Measurements from ENCODE around the gene CEP89.

CEP89 gene

DNA sequence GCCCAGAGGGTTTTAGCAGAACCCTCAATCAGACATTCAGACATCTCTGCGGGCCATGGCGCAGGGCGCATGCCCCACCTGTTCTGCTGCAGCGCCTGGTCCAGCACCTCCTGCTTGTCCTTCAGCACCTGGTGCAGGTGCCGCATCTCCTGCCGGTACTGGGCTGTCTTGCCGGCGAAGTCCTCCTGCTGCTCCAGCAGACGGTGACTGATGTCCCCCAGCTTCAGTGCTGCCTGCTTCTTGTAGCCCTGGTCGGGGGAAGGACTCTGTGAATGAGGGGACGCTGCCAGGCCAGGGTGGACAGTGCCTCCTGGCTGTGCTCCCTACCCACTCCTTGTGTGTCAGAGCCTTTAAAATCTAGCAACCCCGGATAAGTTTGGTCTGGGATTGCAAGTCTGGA lies 90.0 kb downstream of the CEP89 start:
- DNase-seq (ENCODE audit: low read depth): no peak
- TF ChIP-seq, protein P1, sequence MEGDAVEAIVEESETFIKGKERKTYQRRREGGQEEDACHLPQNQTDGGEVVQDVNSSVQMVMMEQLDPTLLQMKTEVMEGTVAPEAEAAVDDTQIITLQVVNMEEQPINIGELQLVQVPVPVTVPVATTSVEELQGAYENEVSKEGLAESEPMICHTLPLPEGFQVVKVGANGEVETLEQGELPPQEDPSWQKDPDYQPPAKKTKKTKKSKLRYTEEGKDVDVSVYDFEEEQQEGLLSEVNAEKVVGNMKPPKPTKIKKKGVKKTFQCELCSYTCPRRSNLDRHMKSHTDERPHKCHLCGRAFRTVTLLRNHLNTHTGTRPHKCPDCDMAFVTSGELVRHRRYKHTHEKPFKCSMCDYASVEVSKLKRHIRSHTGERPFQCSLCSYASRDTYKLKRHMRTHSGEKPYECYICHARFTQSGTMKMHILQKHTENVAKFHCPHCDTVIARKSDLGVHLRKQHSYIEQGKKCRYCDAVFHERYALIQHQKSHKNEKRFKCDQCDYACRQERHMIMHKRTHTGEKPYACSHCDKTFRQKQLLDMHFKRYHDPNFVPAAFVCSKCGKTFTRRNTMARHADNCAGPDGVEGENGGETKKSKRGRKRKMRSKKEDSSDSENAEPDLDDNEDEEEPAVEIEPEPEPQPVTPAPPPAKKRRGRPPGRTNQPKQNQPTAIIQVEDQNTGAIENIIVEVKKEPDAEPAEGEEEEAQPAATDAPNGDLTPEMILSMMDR (IDR thresholded peaks at IDR 0.05; ENCODE audit: low read depth, low read length, missing control alignments): no peak
- no peak overlapping the region for H3K4me3 ChIP-seq (ENCODE audit: low read depth, low read length)
- in situ Hi-C loops (cut with HindIII; ENCODE audit: low sequenced_read_pairs): no loop called here

DNA sequence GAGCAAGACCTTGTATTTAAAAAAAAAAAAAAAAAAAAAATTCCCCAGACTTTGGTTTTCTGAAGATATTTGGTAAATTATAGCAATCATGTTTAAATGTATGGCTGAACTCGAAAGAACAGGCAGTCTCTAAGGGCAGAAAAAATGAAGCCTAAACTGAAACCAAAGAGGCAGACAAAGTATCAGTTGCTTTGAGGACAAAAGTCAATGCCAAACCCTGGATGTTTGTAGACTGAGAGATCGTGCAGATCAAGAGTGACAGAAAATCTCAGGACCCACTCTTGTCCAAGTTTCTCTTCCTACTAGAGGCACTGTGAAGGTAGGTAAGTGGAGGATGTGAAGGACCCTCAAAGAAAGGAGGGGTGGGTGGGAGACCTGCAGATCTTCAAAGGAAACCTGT lies 91.1 kb downstream of the CEP89 start:
- TF ChIP-seq, protein P1 (IDR thresholded peaks at IDR 0.05; ENCODE audit: low read depth, low read length, missing control alignments): no peak
- no peak overlapping the region for H3K4me3 ChIP-seq (ENCODE audit: low read depth, low read length)
- in situ Hi-C loops (cut with HindIII; ENCODE audit: low sequenced_read_pairs): no loop called here
- DNase-seq (ENCODE audit: low read depth): no peak

DNA sequence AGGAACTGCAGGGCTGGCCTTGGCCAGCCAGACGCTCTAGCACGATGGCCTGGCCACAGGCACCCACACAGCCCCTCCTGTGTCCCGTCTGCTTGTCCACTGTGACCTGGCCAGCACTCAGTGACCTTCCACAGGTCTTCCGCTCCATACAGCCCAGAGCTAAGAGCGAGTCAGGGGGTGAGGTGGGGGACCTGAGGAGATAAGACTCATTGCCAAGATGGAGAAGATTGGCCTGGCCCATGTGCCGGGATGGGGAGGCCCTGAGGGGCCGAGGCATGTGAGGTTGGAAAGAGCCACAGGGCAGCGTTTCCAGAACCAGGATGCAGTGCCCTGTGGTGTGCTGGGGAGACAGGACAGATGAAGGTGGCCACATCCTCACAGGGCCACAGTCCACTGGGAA lies 92.0 kb downstream of the CEP89 start:
- no peak for DNase-seq (ENCODE audit: low read depth)
- TF ChIP-seq, protein P1 (IDR thresholded peaks at IDR 0.05; ENCODE audit: low read depth, low read length, missing control alignments): no peak
- H3K4me3 ChIP-seq (ENCODE audit: low read depth, low read length): no peak overlapping the region
- in situ Hi-C loops (cut with HindIII; ENCODE audit: low sequenced_read_pairs): no loop called here

DNA sequence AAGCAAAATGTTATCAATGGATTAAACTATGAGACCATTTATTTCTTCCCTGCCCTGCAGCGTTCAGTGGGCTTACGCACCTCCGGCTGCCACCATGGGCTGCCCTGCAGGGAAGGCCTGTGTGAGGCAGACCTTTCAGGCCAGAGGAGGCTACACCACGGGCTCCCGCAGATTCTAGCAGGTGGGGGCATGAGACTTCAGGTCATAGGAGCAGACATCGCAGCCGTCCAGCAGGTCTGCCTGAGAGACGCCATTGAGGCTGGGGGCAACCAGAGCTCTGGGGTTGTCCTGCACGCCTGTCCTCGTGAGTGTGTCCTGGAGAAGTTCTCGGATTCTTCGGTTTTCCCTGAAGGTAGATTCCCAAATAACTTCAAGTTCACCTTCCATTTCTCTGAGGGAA lies 92.8 kb downstream of the CEP89 start:
- no peak overlapping the region for H3K4me3 ChIP-seq (ENCODE audit: low read depth, low read length)
- TF ChIP-seq, protein P1 (IDR thresholded peaks at IDR 0.05; ENCODE audit: low read depth, low read length, missing control alignments): no peak
- in situ Hi-C loops (cut with HindIII; ENCODE audit: low sequenced_read_pairs): no loop called here
- no peak for DNase-seq (ENCODE audit: low read depth)

DNA sequence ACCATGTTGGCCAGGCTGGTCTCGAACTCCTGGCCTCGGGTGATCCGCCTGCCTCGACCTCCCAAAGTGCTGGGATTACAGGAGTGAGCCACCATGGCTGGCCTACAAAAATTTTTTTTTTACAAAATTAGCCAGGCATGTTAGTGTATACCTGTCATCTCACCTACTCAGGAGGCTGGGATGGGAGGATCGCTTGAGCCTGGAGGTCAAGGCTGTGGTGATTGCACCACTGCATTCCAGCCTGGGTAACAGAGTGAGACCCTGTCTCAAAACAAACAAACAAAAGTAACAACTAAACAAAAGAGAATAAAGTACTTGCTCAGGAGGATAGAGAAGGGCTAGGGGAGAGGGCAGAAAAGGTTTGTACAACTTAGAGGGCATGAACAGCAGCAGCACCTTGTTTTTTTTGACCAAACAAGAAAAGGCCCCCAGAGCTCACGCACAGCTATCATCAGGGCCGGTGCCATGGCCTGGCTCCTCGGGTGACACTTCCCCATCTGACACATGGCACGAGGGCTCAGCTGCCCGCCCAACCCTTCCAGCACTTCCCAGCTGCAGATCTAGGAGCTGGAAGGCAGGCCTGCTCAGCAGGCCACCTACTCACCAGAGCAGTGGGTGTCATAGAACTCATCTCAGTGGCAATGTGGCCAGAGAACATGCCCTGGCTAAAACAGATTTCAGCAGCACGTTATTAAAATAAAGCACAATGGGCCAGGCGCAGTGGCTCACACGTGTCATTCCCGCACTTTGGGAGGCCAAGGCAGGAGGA lies 93.6 kb downstream of the CEP89 start:
- DNase-seq (ENCODE audit: low read depth): no peak
- no peak overlapping the region for H3K4me3 ChIP-seq (ENCODE audit: low read depth, low read length)
- in situ Hi-C loops (cut with HindIII; ENCODE audit: low sequenced_read_pairs): no loop called here
- TF ChIP-seq, protein P1 (IDR thresholded peaks at IDR 0.05; ENCODE audit: low read depth, low read length, missing control alignments): no peak

DNA sequence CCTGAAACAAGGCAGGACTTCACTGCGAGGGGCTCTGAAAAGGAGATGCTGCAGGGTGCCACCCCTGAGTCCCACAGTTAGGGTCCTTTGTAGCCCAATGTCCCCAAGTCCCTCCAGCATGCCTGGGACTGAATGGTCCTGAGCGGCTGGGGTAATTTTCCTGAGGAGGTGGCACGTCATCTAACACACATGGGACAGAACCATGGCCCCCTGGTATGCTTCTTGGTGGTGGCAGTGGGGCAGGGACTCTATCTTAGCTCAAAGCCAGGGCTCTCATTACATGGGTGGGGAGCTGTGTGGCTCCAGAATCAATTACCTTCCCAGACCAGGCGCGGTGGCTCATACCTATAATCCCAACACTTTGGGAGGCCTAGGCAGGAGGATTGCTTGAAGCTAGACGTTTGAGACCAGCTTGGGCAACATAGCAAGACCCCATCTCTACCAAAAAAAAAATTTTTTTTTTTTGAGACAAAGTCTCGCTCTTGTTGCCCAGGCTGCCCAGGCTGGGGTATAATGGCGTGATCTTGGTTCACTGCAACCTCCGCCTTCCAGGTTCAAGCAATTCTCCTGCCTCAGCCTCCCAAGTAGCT lies 94.3 kb downstream of the CEP89 start:
- TF ChIP-seq, protein P1 (IDR thresholded peaks at IDR 0.05; ENCODE audit: low read depth, low read length, missing control alignments): no peak
- H3K4me3 ChIP-seq (ENCODE audit: low read depth, low read length): no peak overlapping the region
- in situ Hi-C loops (cut with HindIII; ENCODE audit: low sequenced_read_pairs): no loop called here
- no peak for DNase-seq (ENCODE audit: low read depth)

All from astrocyte of the cerebellum (primary cell).